ENCODE measurements around the gene GPC3.

The GPC3 gene

GRCh38 chrX:133971586-133971985, 13.8 kb downstream of the GPC3 start:
- in situ Hi-C loops (cut with MboI; ENCODE audit: low sequenced_read_pairs), result no loop called here

- in situ Hi-C loops (cut with MboI; ENCODE audit: low sequenced_read_pairs), result no loop called here
Measured at GRCh38 chrX:133970076-133970475, 15.3 kb downstream of the GPC3 start.

DNA sequence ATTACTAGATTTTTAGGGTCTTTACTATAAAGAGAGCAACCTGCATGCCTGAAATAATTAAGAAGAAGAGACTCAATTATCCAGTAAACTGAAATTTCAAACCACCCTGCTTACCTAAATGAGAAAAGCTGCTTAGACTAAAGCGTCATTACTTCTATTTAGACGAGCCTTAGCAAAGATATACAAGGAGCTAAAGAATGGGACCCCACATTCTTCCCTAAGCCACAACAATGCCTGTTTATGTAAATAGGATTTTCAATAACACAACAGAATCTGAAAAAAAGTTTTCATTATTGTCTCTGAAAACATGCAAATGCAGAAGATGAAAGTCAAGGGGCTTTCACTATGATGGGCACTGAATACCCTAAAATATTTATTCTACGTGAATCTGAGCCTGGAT, 16.2 kb downstream of the GPC3 start:
- in situ Hi-C loops (cut with MboI; ENCODE audit: low sequenced_read_pairs), result no loop called here

GRCh38 chrX:133968109-133968508, 17.3 kb downstream of the GPC3 start:
- in situ Hi-C loops (cut with MboI; ENCODE audit: low sequenced_read_pairs), result no loop called here

DNA sequence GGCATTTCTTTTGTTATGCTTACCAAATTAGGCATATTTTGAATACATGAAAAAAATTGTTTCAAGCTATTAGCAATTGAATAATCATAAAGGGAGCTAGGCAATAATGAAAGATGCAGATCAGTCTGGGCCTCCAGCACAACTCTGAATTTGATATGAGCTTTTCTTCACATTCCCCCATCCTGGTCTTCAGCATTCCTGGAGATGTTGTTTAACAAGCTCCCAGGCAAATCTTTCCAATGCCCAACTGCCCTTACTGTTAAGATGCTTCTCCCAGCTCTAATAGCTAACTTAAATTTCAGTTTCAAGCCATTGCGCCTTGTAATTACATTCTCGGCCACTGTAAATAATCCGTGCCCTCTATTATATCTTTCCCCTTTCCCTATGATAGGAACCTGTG, 19.2 kb downstream of the GPC3 start:
- in situ Hi-C loops (cut with MboI; ENCODE audit: low sequenced_read_pairs), result no loop called here

- in situ Hi-C loops (cut with MboI; ENCODE audit: low sequenced_read_pairs), result no loop called here
Measured at GRCh38 chrX:133965321-133965720, 20.1 kb downstream of the GPC3 start.

GRCh38 chrX:133961046-133961445, 24.3 kb downstream of the GPC3 start:
- in situ Hi-C loops (cut with MboI; ENCODE audit: low sequenced_read_pairs), result no loop called here

GRCh38 chrX:133959972-133960371, 25.4 kb downstream of the GPC3 start:
- in situ Hi-C loops (cut with MboI; ENCODE audit: low sequenced_read_pairs), result no loop called here

DNA sequence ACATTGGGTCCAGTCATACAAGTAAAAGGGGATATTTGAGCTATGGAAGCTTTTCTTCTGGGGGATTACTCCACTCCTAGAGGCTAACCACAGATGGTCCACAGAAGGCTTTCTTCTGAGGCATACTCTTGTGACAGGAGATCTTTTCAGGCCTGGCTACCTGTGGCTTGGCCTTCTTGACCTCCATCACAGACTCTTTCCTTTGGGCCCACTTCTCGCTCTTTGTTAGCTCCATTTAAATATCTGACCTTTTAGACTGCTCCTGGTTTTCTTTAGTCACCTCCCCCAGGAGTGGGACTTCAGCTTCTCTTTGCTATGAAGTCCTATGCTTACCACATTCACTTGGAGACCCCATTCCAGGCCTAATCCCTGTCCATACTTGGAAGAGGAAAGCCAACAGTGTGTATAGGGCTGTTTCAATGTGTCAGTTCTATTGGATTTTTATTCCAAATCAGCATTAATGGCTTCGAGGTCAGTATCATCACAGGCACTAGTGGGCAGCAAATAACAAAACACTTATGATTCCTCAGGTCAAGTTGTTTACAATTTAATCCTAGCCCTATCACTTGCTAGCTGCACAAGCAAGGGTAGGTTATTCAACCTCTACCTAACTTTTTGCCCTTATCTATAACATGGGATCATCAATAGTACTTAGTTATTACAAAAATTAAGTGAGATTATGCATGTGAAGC, 26.3 kb downstream of the GPC3 start:
- in situ Hi-C loops (cut with MboI; ENCODE audit: low sequenced_read_pairs), result no loop called here

DNA sequence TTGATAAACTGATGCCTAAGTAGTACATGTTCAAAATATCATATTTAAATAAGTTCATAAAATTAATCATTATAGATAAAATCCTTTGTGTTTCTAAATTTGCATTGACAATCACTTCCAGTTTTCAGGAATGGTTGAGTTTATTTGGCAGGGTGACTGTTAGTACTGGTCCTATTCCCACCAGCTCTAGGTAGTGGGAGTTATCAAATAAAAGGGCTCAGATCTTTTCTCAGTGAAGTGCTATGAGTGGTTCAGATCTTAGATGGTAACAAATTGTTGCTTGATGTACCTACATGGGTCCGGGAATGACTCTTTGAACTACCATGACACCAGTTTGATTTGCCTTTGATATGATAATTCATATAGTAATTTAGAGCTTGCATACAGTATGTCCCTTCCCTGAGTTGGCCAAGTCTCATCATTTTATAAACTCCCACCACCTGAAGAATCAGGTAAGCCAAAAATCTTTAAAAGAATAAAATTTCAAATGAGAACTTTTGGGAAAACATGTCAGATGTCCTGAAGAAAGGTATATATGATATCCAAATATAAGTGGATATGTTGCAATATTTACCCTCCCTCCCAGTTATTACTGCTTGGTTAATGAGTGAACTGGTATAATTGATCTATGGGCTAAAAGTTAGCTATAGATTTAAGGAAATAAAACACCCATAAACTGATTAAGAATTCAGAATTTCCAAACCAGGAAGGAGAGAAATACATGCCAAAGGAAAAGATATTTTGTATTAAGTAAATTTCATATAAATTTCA, 28.6 kb downstream of the GPC3 start:
- in situ Hi-C loops (cut with MboI; ENCODE audit: low sequenced_read_pairs), result no loop called here

DNA sequence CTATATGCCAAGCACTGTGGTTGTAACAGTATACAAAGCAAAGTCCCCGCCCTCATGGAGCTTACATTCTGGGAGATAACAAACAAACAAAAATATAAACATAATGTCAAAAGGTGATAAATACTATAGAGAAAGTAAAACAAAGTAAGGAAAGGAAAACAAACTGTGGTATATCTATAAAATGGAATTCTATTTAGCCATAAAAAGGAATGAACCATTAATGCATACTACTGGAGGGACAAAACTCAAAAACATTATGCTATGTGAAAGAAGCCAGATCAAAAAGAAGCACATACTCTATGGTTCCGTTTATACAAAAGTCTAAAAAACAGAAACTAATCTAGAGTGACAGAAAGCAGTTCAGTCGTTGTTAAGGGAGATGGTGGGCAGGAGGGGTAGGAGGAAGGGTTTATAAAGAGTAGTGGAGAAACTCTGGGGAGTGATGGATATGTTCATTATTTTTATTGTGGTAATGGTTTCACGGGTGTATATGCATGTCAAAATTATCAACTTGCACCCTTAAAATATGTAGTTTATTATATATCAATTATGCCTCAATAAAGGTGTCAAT, 31.5 kb downstream of the GPC3 start:
- in situ Hi-C loops (cut with MboI; ENCODE audit: low sequenced_read_pairs), result no loop called here

- in situ Hi-C loops (cut with MboI; ENCODE audit: low sequenced_read_pairs), result no loop called here
Measured at GRCh38 chrX:133953078-133953477, 32.3 kb downstream of the GPC3 start.

- in situ Hi-C loops (cut with MboI; ENCODE audit: low sequenced_read_pairs), result no loop called here
Measured at GRCh38 chrX:133951098-133951497, 34.3 kb downstream of the GPC3 start.

GRCh38 chrX:133950214-133950613, 35.2 kb downstream of the GPC3 start:
- in situ Hi-C loops (cut with MboI; ENCODE audit: low sequenced_read_pairs), result no loop called here

DNA sequence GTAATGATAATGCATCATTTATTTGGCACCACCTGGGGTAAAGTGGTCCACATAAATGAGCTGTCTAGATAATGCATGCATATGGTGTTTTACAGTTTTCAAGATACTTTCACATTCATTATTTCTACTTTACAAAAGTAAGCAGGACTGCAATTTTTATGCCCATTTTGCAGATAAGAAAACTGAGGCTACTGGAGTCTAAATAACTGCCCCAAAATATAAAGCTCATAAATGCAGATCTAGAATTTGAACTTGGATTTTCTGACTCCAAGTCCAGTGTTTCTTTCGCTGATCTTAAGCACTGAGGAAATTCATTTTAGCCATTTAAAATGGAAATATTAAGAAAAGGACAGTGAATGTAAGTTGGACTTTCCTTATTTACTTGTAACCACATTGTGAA, 36.5 kb downstream of the GPC3 start:
- in situ Hi-C loops (cut with MboI; ENCODE audit: low sequenced_read_pairs), result no loop called here

DNA sequence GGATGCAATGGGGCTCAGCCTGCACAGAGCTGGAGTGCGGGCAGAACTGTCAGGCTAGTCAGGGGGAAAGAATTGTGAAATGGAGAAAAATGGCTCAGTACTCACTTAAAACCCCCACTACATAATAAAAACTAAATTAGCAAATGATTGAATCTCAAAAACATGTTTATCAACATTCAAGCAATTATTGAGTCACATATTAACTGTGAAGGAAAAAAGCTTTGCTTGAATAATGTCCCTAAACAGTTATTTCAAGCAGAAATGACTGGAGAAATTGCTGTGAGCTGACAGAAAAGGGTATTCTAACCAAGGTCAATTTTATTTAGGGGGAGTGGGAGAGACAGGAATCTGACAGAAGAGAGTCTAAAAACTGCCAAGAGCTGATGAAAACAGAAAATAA, 37.4 kb downstream of the GPC3 start:
- in situ Hi-C loops (cut with MboI; ENCODE audit: low sequenced_read_pairs), result no loop called here

DNA sequence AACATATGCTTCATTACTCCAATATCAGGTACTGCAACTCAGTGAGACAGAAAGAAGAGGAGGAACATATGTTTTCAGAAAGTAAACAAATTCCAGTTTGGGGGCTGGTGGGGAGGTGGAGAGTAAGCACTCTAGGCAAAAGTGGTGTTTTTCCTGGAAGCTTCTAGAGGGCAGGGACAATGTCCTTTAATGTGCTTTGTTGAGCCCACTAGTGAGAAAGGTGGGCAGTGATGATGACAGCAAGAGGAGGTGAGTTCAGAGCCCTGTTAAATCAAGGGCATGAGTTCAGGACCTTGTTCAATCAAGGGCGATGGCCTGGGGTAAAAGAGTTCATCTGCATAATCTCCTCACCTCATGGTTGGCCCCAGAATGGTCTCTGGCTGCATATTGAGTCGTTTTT, 38.4 kb downstream of the GPC3 start:
- in situ Hi-C loops (cut with MboI; ENCODE audit: low sequenced_read_pairs), result no loop called here

DNA sequence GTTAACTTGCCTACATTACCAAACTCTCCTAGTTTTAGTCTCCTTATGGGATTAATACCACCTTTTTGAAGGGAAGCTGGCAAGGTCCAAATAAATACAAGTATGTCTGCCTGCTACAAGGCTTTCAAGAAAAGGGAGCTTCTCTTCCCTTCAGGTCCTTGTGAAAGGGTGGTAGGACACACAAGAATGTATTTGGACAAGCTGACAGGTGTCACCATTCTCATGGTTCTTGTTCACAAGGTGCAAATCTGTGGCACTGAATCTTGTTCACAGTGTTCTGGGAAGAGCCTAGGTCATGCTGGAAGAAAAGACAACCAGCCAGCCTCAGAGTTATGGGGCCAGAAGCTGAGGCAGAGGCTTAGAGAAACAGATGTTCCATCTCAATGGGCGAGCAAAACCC, 41.9 kb downstream of the GPC3 start:
- in situ Hi-C loops (cut with MboI; ENCODE audit: low sequenced_read_pairs), result no loop called here

DNA sequence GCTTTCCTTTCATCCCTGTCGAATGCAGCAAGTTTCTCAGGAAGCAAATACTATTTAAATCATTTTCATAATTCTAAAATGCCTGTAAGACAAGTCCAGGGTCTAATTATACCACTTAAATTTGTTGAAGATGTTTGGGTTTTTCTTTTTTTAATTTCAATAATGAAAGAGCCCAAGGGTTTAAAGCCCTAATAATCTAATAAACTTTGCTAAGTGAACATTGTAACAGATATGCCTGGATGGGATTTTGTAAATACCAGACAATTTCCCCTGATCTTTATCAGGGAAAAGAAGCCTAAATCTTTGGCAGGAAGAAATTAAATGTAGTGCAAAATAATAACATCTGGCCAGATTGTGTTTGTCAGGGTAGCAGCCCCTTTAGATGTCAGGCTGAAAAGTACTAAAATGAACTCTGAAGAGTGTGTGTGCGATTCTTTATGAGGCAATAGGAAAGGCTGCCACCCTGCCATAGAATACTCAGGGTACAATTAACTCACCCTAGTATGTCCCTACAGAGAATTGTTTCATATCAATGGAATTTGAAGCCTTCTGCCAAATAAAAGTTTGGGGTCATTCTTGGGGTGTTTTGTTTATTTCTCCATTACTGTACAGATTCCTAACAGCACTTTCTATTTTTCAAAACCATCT, 45.6 kb downstream of the GPC3 start:
- in situ Hi-C loops (cut with MboI; ENCODE audit: low sequenced_read_pairs), result no loop called here

DNA sequence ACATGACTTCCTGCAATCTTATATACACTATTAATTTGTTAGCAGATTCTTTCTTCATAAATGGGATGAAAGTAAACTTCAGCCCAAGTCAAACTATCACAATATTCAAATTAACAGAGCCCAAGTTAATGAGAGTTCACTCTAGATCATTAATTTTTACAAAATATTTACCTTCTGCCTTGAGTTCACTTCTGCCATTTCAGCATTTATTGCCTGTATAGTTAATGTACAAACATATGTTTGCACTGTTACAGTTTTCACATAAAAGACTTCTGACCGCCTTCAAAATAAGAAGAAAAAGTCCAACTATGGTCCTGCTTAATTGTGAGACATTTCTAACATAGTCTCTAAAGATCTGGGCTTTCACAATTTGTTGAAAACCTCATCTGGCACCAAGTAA, 46.9 kb downstream of the GPC3 start:
- in situ Hi-C loops (cut with MboI; ENCODE audit: low sequenced_read_pairs), result no loop called here

DNA sequence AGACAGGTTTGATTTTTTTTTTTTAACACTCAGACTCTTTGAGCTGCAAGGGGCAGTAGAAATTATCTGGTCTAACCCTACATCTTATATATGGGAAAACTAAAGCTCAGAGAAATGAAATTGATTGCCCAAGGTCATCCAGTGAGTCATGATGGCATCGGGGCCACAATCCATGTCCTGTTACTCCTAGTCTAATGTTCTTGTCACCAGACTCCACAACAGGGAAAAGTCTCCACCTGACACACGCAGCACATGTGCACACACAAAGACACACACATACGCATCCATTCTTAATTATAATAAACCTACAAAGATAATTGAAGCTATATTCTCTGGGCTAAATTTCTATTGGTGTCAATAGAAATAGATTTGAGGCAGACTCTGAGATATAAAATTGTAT, 48.4 kb downstream of the GPC3 start:
- in situ Hi-C loops (cut with MboI; ENCODE audit: low sequenced_read_pairs), result no loop called here

DNA sequence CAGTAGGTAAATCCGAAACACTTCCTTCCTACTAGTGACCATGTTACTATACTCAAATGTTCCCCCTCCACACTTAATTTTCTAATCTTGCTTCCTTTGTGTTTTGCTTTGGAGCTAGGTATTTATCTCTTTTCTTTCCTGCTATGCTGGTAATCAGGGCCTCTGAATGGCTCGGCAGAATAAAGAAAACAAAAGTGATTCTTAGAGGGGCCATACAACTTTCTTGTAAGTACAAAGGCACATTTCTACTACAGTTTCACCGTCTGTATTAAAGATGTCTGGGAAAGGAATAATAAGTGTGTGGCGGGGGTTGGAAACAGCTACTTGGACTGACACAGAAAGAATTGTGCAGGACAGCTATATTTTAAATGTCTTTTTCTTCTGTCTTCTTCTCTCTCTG, 50.3 kb downstream of the GPC3 start:
- in situ Hi-C loops (cut with MboI; ENCODE audit: low sequenced_read_pairs), result no loop called here

Measured in HL-60/S4 treated with retinoic acid at 250 ng/mL for 4 days and 3 days (cell line).